GM21447 (cell line): ENCODE data around the gene GRIN2D.
A peak's percentile ranks its signal among the peaks of the same experiment; 100 is the strongest.
"Not testable (repeated sequence)": the region's sequence is repeated elsewhere in the genome, so short reads cannot be mapped to it uniquely, and the experiment has no call there.

Source experiments
- ATAC-seq: cut with Tn5 transposase; IDR thresholded peaks from one replicate; pipeline ENCODE4 v1.9.1; 2021; ENCODE audit not compliant: unreplicated experiment

The GRIN2D gene

GRCh38 chr19:48371367-48371766, 22.1 kb upstream of the GRIN2D start:
- no peak for ATAC-seq

GRCh38 chr19:48371771-48372170, 21.7 kb upstream of the GRIN2D start:
- not testable (repeated sequence) for ATAC-seq

GRCh38 chr19:48372904-48373303, 20.6 kb upstream of the GRIN2D start:
- ATAC-seq: no peak

GRCh38 chr19:48373567-48373966, 19.9 kb upstream of the GRIN2D start:
- ATAC-seq: no peak

DNA sequence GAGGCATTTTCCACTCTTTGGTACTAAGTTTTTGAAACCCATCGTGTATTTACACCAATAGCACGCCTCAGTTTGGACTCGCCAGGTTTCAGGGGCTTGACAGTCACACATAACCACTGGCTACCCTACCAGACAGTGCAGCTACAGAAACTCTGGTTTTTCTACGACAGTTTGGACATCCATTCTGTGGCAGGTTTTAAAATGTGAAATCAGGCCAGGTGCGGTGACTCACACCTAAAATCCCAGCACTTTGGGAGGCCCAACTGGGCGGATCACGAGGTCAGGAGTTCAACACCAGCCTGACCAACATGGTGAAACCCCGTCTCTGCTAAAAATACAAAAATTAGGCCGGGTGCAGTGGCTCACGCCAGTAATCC, 15.3 kb upstream of the GRIN2D start:
- ATAC-seq: no peak

- ATAC-seq: no peak
Observed at GRCh38 chr19:48379058-48379457, 14.4 kb upstream of the GRIN2D start.

DNA sequence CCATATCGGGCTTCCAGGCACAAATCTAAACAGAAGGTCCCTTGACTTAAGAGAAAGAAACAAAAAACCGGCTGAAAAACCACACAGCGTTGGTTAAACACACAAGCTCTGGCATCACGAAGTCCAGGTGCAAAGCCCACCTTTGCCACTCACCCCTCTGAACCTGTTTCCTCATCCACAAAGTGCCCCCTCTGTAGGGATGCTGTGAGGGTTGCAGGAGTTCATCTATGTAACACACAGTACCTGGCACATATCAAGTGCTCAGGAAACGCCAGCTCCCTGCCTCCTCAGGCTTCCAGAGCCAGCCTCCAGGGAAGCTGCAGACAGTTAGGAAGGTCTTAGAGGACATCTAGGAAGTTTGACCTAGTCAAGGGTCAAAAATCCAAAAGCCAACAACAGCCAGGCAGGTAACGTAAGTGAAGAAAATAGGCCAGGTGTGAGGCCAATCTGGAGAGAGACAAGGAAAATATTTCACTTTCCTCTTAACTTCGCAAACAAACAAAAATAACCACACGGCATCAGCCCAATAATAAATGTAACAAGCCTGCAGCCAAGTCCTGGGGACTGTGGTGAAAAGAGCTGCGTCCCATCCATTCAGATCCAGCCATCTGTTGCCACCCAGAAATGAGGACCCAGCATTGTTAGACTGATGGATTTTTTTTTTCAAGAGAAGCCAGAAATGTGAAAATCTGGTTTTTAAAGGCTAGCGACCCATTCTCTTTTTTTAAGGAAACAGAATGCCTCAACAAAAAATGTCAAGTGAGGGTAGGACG, 12.1 kb upstream of the GRIN2D start:
- ATAC-seq: no peak

GRCh38 chr19:48382286-48382685, 11.2 kb upstream of the GRIN2D start:
- ATAC-seq: no peak

DNA sequence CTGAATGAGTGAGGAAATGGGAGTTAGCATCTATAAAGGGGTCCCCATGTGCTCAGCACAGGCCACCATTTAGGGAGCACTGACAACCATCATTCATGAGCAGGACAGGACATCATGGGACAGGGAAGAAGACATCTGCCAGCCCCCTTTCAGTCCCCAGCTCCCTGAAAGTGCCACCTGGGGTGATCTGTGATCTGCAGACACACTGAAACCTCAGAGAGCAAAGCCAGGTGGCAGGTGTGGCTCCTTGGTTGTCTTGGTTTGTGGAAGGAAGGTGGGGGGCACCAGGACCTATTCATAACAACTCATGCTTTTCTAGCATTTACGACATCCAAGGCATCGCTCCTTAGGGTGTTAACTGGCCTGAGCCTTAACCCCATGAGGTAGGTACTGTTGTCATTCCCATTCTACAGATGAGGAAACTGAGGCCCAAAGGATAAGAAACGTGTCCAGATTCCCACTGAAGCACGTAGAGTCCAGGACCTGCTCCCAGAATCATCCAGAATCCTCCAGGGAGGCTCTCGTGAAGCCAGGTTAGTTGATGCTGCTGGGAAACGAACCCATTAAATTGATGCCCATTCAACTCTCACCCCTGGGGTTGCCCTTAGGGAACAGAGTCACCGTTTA, 7.9 kb upstream of the GRIN2D start:
- no peak for ATAC-seq

GRCh38 chr19:48386981-48387380, 6.5 kb upstream of the GRIN2D start:
- ATAC-seq: no peak

DNA sequence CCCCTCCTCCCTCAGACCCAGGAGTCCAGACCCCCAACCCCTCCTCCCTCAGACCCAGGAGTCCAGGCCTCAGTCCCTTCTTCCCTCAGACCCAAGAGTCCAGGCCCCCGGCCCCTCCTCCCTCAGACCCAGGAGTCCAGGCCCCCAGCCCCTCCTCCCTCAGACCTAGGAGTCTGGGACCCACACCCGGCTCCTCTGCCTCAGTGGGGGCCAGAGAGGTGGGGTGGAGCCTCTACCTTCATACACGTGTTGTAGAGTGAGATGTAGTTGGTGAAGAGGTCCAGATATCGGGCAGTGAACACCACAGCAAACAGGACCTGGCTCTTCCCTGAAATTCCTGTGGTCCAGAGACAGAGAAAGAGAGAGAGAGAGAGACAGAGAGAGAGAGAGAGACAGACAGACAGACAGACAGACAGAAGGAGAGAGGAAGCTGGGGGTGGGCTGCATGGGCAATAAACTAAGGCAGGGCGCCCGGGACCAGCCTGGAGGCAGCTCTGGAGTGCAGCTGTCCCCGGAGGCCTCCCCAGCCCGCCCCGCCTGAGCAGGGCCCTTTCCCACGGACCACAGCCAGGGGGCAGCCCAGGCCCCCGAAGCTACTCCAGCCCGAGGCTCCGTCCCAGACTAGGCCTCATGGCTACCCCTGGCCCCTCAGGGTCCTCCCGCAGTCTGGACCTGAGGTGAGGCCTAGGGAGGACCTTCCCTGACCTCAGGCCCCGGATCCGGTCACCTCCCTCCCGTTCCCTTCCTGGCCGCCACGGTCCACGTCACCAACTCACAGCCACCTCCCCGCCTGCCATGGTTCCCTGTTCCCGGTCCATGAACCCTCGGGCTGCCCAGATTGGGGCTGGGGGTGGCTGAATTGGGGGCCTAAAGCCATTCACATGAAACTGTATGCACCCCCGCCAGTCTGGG, 3.0 kb upstream of the GRIN2D start:
- ATAC-seq: no peak

DNA sequence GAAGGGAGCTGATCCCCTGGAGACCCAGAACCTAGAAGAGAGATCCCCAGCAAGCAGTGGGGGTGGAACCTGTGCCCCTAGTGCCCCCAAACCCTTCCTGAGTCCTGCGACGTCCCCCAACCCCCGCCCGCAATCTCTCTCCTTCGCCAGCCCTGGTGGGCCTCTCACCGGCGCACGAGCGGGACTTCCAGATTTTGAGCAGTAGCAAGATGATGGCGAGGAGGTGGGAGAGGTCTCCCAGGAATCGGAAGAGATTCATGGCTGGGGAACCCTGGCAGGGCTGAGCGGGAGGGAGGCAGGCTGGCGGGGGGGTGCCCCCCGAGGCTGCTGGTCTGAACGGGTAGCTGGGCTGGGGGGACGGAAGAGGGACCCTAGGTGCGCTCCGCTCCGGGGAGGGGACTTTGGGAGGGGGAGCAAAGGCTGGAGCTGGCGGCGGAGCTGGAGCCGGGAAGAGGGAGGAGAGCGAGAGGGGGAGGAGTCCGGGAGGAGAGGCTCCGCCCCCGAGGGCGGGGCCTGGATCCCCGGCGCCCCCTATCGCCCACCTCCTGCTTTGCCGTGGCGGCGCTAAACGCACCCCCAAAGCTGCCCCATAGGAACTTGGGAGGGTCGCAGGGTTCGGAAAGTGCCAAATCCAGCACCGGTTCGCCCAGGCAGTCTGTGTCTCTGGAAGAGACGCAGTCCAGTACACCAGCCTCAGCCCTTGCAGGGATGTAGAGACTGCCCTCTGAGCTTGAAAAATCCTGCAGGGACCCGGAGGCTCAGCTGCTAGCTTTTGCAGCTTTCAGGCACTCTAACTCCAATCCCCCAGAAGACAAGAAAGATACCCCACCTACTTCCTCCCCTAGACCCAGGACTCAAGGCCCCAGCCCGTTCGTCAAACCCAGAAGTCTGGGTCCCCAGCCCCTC, 2.1 kb upstream of the GRIN2D start, which contains the start of gene KDELR1:
KDELR1 (minus strand) TSS at position 452 of the 906 bp plus-strand sequence; CDS start at position 259, 193 bp downstream.
- ATAC-seq: peak; percentile 69

DNA sequence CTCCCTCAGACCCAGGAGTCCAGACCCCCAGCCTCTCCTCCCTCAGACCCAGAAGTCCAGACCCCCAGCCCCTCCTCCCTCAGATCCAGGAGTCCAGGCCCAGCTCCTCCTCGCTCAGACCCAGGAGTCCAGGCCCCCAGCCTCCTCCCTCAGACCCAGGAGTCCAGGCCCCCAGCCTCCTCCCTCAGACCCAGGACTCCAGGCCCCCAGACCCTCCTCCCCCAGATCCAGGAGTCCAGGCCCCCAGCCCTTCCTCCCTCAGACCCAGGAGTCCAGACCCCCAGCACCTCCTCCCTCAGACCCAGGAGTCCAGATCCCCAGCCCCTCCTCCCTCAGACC, 1.5 kb upstream of the GRIN2D start:
- not testable (repeated sequence) for ATAC-seq

- ATAC-seq: no peak
Observed at GRCh38 chr19:48392860-48393558, 459 bp upstream of the GRIN2D start.

DNA sequence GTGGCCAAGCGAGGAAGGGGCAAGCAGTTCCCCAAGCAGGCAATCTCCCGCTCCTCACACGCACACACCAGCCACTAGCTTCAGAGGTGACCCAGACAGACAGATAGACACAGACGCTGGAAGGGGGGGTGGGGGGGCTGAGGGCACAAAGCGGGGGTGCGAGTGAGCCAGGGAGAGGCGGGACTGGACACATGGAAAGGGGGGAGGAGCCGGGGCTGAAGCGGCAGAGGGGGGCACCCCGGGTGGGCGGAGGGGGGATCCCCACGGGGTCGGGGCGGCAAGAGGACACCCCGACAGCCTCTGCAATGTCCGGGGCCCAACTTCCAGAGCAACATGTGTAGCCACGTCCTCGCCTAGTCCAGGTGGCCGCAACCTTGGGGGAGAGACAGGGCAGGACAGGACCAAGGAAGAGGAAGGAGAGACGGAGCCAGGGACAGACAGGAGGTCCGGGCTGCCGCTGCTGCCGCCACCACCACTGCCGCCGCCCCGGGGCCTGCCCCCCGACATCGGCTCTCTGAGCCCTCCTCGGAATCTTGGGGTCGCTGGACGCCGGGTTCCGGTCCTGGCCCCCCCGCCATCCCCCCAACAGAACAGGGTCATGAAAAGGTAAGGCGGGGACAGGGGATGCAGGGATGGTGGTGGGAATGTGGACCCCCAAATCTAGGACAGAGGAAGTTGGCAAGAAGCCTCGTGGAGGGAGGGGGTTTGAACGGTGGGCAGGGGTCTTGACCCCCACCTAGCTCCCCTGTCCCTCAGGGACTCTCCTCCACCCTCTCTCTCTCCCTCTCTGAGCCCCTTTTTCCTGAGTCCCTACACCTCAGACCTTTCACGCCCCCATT, 1.1 kb downstream of the GRIN2D start:
- ATAC-seq: no peak

- ATAC-seq: no peak
Observed at GRCh38 chr19:48395170-48395455, 1.6 kb downstream of the GRIN2D start.

DNA sequence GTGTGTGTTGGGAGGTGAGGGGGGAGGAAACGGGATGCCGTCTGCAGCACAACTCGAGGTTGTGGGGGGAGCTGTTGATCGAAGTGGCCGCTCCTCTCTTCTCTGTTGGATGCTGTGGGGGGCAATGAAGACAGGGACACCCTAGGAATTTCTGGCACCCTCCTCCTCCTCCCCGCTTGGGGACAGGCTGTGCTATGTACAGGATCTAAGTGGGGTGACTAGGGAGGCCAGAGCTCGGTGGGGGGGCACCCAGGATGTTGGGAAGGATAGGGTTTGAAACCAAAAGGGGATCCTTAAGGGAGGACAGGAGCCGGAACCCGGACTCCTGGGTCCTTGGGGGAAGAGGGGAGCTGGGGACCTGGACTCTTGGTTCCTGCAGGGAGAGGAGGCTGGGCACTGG, 2.0 kb downstream of the GRIN2D start:
- no peak for ATAC-seq

DNA sequence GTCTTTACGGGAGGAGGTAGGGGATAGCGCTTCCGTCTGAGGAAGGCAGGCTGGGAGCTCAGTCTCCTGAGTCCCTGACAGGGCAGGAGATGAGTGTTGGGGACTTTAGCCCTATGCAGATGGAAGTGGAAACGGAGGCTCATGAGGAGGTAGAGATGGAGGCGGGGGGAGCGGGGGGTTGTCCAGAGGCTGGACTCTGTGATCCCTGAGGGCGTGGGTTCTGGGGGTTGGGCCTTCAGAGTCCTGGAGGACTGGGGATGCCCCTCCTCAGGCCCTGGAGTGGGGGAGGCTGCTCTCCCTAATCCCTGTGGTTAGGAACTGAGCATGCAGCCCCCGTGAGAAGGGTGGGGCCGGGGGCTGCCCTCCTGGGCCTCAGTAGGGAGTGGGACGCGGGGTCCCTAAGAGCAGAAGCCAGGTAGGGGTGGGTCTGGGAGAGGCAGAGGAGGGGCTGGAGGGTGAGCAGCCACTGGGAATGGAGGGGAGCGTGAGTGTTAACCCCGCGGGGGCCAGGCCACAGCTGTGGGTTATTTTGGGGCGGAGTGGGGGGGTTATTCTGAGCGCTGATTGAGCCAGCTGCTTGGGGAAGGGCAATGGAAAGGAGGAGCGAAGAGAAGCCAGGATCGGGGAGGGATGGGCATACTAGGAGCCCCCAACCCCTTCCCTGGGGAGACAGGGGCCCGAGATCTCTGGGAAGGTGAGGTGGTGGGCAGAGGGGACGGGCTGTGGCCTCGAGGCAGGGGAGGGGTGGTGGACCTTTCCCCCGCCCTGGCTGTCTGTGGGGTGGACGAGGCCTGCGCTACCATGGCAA, 2.8 kb downstream of the GRIN2D start:
- ATAC-seq: no peak

- no peak for ATAC-seq
Observed at GRCh38 chr19:48396824-48397176, 3.3 kb downstream of the GRIN2D start.
